Esophagus squamous epithelium (tissue), 4 donors: ENCODE results near the gene CDHR2.
A peak's percentile ranks its signal among the peaks of the same experiment; 100 is the strongest.

Experiments used
- CTCF ChIP-seq, 6 experiments: fragments of 450-650 bp in 4 of 6; fragments of 200-600 bp in 2 of 6; sonication (generic) in 2 of 6; IDR thresholded peaks; one replicate each; pipeline ENCODE4 v1.5.1; 2016 to 2019; ENCODE audit warnings: antibody characterized with exemption in 6 of 6, mild to moderate bottlenecking in 4 of 6, moderate library complexity in 4 of 6
- POLR2A ChIP-seq, 4 donors: fragments of 450-650 bp; IDR thresholded peaks; one replicate each; pipeline ENCODE4 v1.6.1; 2017; ENCODE audit warnings: antibody characterized with exemption in 4 of 4, mild to moderate bottlenecking in 4 of 4, moderate library complexity in 3 of 4

DNA sequence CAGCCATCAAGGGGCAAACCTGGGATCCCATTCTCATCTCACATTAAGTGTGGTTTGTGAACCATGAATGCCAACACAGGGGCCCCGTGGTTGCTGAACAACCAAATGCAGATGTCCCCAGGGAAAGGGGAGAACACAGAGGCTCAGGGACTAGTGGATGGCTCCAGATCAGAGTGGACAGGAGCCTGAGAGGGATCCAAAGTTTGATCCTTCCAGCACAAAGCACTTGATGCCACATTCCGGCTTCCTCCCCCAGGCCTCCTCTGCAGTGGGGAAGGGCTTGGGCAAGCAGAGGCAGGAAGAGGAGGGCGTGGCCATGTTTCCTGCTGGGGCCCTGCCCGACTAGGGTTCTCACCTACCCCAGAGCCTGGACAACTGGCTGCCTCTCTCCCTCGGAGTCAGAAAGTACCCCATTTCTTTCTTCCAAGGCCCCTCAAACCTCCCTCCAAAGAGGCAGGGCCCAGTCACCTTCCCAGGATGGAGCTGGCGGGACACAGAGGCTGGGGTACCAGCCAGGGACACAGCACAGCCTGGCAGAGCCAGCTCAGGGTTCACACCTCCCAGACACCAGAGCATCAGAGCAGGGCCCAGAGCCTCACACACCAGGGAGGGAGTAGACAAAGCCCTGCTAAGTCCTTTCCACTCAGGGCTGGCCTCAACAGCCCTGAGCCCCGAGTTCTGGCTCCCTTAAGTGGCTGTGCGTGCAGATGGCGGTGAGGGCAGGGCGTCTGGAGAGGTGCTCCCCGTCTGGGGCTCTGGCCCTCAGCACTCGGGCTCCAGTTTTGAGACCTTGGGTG lies 7.6 kb upstream of the CDHR2 start:
- TF ChIP-seq CTCF (IDR thresholded peaks at IDR 0.05): no peak
- peak in 2 of 4 donors; percentile 15 to 65 for TF ChIP-seq POLR2A (IDR thresholded peaks at IDR 0.05)
